ENCODE data around the gene LMF1.
"Not testable (repeated sequence)": the region's sequence is repeated elsewhere in the genome, so short reads cannot be mapped to it uniquely, and the experiment has no call there.

The LMF1 gene

GRCh38 chr16:869823-870641 is 100.8 kb downstream of the LMF1 start:
- DNase-seq (ENCODE audit: low read depth in 2 of 2): no peak

- no peak for DNase-seq (ENCODE audit: low read depth in 2 of 2)
Observed at GRCh38 chr16:868846-869822, 101.7 kb downstream of the LMF1 start.

- no peak for DNase-seq (ENCODE audit: low read depth in 2 of 2)
Observed at GRCh38 chr16:868386-868755, 102.4 kb downstream of the LMF1 start.

- DNase-seq (ENCODE audit: low read depth in 2 of 2): no peak
Observed at GRCh38 chr16:867421-868385, 103.1 kb downstream of the LMF1 start.

- no peak for DNase-seq (ENCODE audit: low read depth in 2 of 2)
Observed at GRCh38 chr16:866252-866896, 104.4 kb downstream of the LMF1 start.

GRCh38 chr16:865026-865425 is 105.8 kb downstream of the LMF1 start:
- no peak for DNase-seq (ENCODE audit: low read depth in 2 of 2)

- DNase-seq (ENCODE audit: low read depth in 2 of 2): no peak
Observed at GRCh38 chr16:861446-861845, 109.3 kb downstream of the LMF1 start.

GRCh38 chr16:860891-861290 is 109.9 kb downstream of the LMF1 start:
- no peak for DNase-seq (ENCODE audit: low read depth in 2 of 2)

GRCh38 chr16:858971-859370 is 111.8 kb downstream of the LMF1 start:
- not testable (repeated sequence) for DNase-seq (ENCODE audit: low read depth in 2 of 2)

GRCh38 chr16:858441-858840 is 112.3 kb downstream of the LMF1 start:
- not testable (repeated sequence) for DNase-seq (ENCODE audit: low read depth in 2 of 2)

GRCh38 chr16:856811-857210 is 114.0 kb downstream of the LMF1 start:
- DNase-seq (ENCODE audit: low read depth in 2 of 2): no peak

GRCh38 chr16:856101-856500 is 114.7 kb downstream of the LMF1 start:
- no peak for DNase-seq (ENCODE audit: low read depth in 2 of 2)

- DNase-seq (ENCODE audit: low read depth in 2 of 2): no peak
Observed at GRCh38 chr16:855471-855870, 115.3 kb downstream of the LMF1 start.

- no peak for DNase-seq (ENCODE audit: low read depth in 2 of 2)
Observed at GRCh38 chr16:854808-855410, 115.9 kb downstream of the LMF1 start.

GRCh38 chr16:853981-854807 is 116.6 kb downstream of the LMF1 start:
- DNase-seq (ENCODE audit: low read depth in 2 of 2): no peak

GRCh38 chr16:853306-853705 is 117.5 kb downstream of the LMF1 start:
- DNase-seq (ENCODE audit: low read depth in 2 of 2): no peak

- no peak for DNase-seq (ENCODE audit: low read depth in 2 of 2)
Observed at GRCh38 chr16:852451-853185, 118.2 kb downstream of the LMF1 start.

- no peak for DNase-seq (ENCODE audit: low read depth in 2 of 2)
Observed at GRCh38 chr16:851871-852270, 118.9 kb downstream of the LMF1 start.

GRCh38 chr16:851209-851810 is 119.5 kb downstream of the LMF1 start:
- DNase-seq (ENCODE audit: low read depth in 2 of 2): no peak

Data from stimulated activated CD4-positive, alpha-beta T cell treated with anti-CD3 and anti-CD28 coated beads, Interleukin-15, amount 100 ng/mL, for 48 hours (primary cell).